ENCODE results near the gene MBP.

- TF ChIP-seq CTCF (IDR thresholded peaks at IDR 0.05; ENCODE audit: insufficient read depth, low read length), result peak; percentile 48
- TF ChIP-seq, protein P1, sequence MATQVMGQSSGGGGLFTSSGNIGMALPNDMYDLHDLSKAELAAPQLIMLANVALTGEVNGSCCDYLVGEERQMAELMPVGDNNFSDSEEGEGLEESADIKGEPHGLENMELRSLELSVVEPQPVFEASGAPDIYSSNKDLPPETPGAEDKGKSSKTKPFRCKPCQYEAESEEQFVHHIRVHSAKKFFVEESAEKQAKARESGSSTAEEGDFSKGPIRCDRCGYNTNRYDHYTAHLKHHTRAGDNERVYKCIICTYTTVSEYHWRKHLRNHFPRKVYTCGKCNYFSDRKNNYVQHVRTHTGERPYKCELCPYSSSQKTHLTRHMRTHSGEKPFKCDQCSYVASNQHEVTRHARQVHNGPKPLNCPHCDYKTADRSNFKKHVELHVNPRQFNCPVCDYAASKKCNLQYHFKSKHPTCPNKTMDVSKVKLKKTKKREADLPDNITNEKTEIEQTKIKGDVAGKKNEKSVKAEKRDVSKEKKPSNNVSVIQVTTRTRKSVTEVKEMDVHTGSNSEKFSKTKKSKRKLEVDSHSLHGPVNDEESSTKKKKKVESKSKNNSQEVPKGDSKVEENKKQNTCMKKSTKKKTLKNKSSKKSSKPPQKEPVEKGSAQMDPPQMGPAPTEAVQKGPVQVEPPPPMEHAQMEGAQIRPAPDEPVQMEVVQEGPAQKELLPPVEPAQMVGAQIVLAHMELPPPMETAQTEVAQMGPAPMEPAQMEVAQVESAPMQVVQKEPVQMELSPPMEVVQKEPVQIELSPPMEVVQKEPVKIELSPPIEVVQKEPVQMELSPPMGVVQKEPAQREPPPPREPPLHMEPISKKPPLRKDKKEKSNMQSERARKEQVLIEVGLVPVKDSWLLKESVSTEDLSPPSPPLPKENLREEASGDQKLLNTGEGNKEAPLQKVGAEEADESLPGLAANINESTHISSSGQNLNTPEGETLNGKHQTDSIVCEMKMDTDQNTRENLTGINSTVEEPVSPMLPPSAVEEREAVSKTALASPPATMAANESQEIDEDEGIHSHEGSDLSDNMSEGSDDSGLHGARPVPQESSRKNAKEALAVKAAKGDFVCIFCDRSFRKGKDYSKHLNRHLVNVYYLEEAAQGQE (IDR thresholded peaks at IDR 0.05; ENCODE audit: insufficient replicate concordance, low read depth), result no peak
Observed at GRCh38 chr18:77059294-77059916, 73.2 kb downstream of the MBP start.

Measured in HL-60 (cell line).